GM19397 (cell line): Measurements from ENCODE around the gene DOCK6.

ENCODE experiments used
- ATAC-seq: cut with Tn5 transposase; IDR thresholded peaks from one replicate; pipeline ENCODE4 v1.9.1; 2021; ENCODE audit warnings: mild to moderate bottlenecking, moderate library complexity; ENCODE audit not compliant: unreplicated experiment

DOCK6 gene

GRCh38 chr19:11274533-11275086 is 12.3 kb upstream of the DOCK6 start:
- no peak for ATAC-seq

- ATAC-seq = no peak
Observed at GRCh38 chr19:11273989-11274388, 11.7 kb upstream of the DOCK6 start.

GRCh38 chr19:11273296-11273695 is 11.0 kb upstream of the DOCK6 start:
- ATAC-seq = no peak

- no peak for ATAC-seq
Observed at GRCh38 chr19:11269408-11269807, 7.1 kb upstream of the DOCK6 start.

GRCh38 chr19:11268783-11269267 is 6.5 kb upstream of the DOCK6 start:
- ATAC-seq = no peak

GRCh38 chr19:11267316-11268085 is 5.2 kb upstream of the DOCK6 start:
- ATAC-seq = no peak

- ATAC-seq = no peak
Observed at GRCh38 chr19:11265785-11266236, 3.5 kb upstream of the DOCK6 start.

GRCh38 chr19:11265177-11265784 is 3.0 kb upstream of the DOCK6 start:
- ATAC-seq = no peak

- ATAC-seq = no peak
Observed at GRCh38 chr19:11264452-11265176, 2.3 kb upstream of the DOCK6 start.

GRCh38 chr19:11263726-11264125 is 1.4 kb upstream of the DOCK6 start:
- no peak for ATAC-seq

GRCh38 chr19:11261431-11261970 is 823 bp downstream of the DOCK6 start:
- ATAC-seq = no peak

GRCh38 chr19:11260996-11261395 is 1.3 kb downstream of the DOCK6 start:
- no peak for ATAC-seq

- ATAC-seq = no peak
Observed at GRCh38 chr19:11257846-11258380, 4.4 kb downstream of the DOCK6 start.

- no peak for ATAC-seq
Observed at GRCh38 chr19:11256189-11256588, 6.1 kb downstream of the DOCK6 start.

GRCh38 chr19:11254666-11255065 is 7.7 kb downstream of the DOCK6 start:
- no peak for ATAC-seq

- no peak for ATAC-seq
Observed at GRCh38 chr19:11252665-11253355, 9.5 kb downstream of the DOCK6 start.

GRCh38 chr19:11251650-11252314 is 10.5 kb downstream of the DOCK6 start:
- no peak for ATAC-seq

GRCh38 chr19:11251217-11251616 is 11.1 kb downstream of the DOCK6 start:
- ATAC-seq = no peak

- no peak for ATAC-seq
Observed at GRCh38 chr19:11248852-11249251, 13.5 kb downstream of the DOCK6 start.

GRCh38 chr19:11247934-11248333 is 14.4 kb downstream of the DOCK6 start:
- ATAC-seq = no peak
